Right lobe of liver (tissue), 4 donors: ENCODE data around the gene CYP2A6.

Experiments
- POLR2A ChIP-seq: fragments of 450-650 bp; IDR thresholded peaks from one replicate; pipeline ENCODE4 v1.6.1; 2017; ENCODE audit warnings: antibody characterized with exemption, mild to moderate bottlenecking
- TF ChIP-seq, protein P1 (sequence below), 4 donors: fragments of 200-600 bp in 3 of 4; fragments of 450-650 bp in 1 of 4; IDR thresholded peaks; one replicate each; pipeline versions ENCODE4 v1.5.1 to v1.8.0; 2016 to 2022; ENCODE audit warnings: antibody characterized with exemption in 4 of 4, mild to moderate bottlenecking in 2 of 4
- donor health status: DM: no; HTN: no; CAD: no.
- donor health status: DM: no; HTN: no; CAD: no.
- donor health status: DM: no; HTN: yes; CAD: no.

DNA sequence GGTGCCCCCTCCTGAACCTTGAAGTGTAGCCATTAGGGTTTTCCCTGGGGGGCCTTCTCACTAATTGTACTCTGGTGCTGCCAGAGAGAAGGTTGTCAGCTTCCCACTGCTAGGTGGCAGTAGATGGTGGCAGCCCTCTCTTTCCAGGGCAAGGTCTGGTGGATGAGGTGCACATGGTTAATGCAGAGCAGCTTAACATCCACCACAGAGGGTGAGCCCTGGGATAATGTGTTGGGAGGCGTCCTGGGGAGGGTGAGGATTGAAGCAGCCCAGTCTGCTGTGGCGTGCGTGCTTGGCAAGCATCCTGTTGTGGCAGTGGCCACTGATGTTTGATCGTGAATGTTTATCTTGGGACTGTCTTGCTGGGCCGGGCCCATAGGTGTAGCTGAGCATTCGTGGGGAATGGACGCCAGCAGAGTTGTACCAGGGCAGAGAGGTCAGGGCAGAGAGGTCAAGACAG lies 45.4 kb downstream of the CYP2A6 start:
- TF ChIP-seq POLR2A: no peak
- TF ChIP-seq, protein P1, sequence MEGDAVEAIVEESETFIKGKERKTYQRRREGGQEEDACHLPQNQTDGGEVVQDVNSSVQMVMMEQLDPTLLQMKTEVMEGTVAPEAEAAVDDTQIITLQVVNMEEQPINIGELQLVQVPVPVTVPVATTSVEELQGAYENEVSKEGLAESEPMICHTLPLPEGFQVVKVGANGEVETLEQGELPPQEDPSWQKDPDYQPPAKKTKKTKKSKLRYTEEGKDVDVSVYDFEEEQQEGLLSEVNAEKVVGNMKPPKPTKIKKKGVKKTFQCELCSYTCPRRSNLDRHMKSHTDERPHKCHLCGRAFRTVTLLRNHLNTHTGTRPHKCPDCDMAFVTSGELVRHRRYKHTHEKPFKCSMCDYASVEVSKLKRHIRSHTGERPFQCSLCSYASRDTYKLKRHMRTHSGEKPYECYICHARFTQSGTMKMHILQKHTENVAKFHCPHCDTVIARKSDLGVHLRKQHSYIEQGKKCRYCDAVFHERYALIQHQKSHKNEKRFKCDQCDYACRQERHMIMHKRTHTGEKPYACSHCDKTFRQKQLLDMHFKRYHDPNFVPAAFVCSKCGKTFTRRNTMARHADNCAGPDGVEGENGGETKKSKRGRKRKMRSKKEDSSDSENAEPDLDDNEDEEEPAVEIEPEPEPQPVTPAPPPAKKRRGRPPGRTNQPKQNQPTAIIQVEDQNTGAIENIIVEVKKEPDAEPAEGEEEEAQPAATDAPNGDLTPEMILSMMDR (IDR thresholded peaks at IDR 0.05): peak in 3 of 4 donors; percentile 5 to 30 (median 25)
